HG02938 (cell line): ENCODE measurements around the gene CAMK1.

Experiments used
- ATAC-seq: cut with Tn5 transposase; IDR thresholded peaks from one replicate; pipeline ENCODE4 v1.9.1; 2021; ENCODE audit warnings: mild to moderate bottlenecking, moderate library complexity; ENCODE audit not compliant: unreplicated experiment

The CAMK1 gene

GRCh38 chr3:9769426-9770275, at the start of gene CAMK1:
Gene CAMK1 (minus strand): TSS chr3:9769947. CDS start chr3:9767749, 2,198 bp downstream.
- ATAC-seq, result no peak

GRCh38 chr3:9818666-9819335, 49.1 kb upstream of the CAMK1 start:
- no peak for ATAC-seq

- no peak for ATAC-seq
Measured at GRCh38 chr3:9817436-9817835, 47.7 kb upstream of the CAMK1 start.

GRCh38 chr3:9815986-9816385, 46.2 kb upstream of the CAMK1 start:
- ATAC-seq, result no peak

GRCh38 chr3:9812870-9813483, 43.2 kb upstream of the CAMK1 start:
- ATAC-seq, result no peak

GRCh38 chr3:9810846-9811245, 41.1 kb upstream of the CAMK1 start:
- ATAC-seq, result no peak

- ATAC-seq, result no peak
Measured at GRCh38 chr3:9810433-9810770, 40.7 kb upstream of the CAMK1 start.

GRCh38 chr3:9809615-9810432, 40.1 kb upstream of the CAMK1 start, which contains the start of gene TTLL3:
Gene TTLL3 (plus strand): TSS chr3:9810262. CDS start chr3:9810662, 400 bp downstream.
- no peak for ATAC-seq

- no peak for ATAC-seq
Measured at GRCh38 chr3:9809239-9809614, 39.5 kb upstream of the CAMK1 start.

GRCh38 chr3:9808345-9809037, 38.7 kb upstream of the CAMK1 start:
- peak; percentile 47 for ATAC-seq

- no peak for ATAC-seq
Measured at GRCh38 chr3:9807981-9808344, 38.2 kb upstream of the CAMK1 start.

- ATAC-seq, result no peak
Measured at GRCh38 chr3:9806688-9807589, 37.2 kb upstream of the CAMK1 start.

GRCh38 chr3:9806137-9806536, 36.4 kb upstream of the CAMK1 start:
- ATAC-seq, result no peak

- ATAC-seq, result no peak
Measured at GRCh38 chr3:9804996-9805395, 35.2 kb upstream of the CAMK1 start.

GRCh38 chr3:9803494-9803893, 33.7 kb upstream of the CAMK1 start:
- no peak for ATAC-seq

GRCh38 chr3:9800529-9800928, 30.8 kb upstream of the CAMK1 start:
- ATAC-seq, result no peak

GRCh38 chr3:9797196-9797945, 27.6 kb upstream of the CAMK1 start:
- no peak for ATAC-seq

GRCh38 chr3:9795207-9795606, 25.5 kb upstream of the CAMK1 start:
- no peak for ATAC-seq

- ATAC-seq, result no peak
Measured at GRCh38 chr3:9794400-9794799, 24.7 kb upstream of the CAMK1 start.
